DOHH2 (cell line): Measurements from ENCODE around the gene HLA-DOB.

ENCODE experiments used
- EZH2phosphoT487 ChIP-seq: fragments of 200-600 bp; sonication (generic); IDR thresholded peaks from 2 replicates; pipeline ENCODE4 v1.6.1; 2017; ENCODE audit warnings: borderline replicate concordance, mild to moderate bottlenecking, antibody characterized with exemption, low read length, moderate library complexity, mixed read lengths
- TF ChIP-seq, protein P1 (sequence below): fragments of 200-600 bp; sonication (generic); IDR thresholded peaks from one replicate; pipeline ENCODE4 v1.5.1; 2014; ENCODE audit warnings: antibody characterized with exemption, mild to moderate bottlenecking, low read depth, low read length; ENCODE audit not compliant: poor library complexity, severe bottlenecking

DNA sequence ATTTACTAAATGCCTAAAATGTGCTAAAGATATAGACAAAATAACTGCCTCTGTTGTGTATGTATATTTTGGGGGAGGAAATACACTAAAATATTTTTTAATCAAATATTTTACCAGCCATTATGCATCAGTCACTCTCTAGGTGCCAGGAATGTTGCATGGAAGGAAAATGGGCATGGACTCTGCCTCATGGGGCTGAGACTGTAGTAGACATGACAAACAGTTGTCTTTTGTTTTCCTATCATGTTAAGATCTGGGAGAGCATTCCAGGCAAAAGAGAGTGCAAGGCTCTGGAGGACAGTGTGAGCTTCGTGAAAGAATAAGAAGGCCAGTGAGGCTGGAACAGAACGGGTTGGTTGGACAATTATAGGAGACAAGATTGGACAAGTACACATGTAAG lies 26.5 kb downstream of the HLA-DOB start:
- TF ChIP-seq, protein P1, sequence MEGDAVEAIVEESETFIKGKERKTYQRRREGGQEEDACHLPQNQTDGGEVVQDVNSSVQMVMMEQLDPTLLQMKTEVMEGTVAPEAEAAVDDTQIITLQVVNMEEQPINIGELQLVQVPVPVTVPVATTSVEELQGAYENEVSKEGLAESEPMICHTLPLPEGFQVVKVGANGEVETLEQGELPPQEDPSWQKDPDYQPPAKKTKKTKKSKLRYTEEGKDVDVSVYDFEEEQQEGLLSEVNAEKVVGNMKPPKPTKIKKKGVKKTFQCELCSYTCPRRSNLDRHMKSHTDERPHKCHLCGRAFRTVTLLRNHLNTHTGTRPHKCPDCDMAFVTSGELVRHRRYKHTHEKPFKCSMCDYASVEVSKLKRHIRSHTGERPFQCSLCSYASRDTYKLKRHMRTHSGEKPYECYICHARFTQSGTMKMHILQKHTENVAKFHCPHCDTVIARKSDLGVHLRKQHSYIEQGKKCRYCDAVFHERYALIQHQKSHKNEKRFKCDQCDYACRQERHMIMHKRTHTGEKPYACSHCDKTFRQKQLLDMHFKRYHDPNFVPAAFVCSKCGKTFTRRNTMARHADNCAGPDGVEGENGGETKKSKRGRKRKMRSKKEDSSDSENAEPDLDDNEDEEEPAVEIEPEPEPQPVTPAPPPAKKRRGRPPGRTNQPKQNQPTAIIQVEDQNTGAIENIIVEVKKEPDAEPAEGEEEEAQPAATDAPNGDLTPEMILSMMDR: no peak
- TF ChIP-seq EZH2phosphoT487: no peak
